22Rv1 (cell line): ENCODE measurements around the gene BEST4.

Source experiments
- H3K27ac ChIP-seq: fragments of 450-650 bp; 2 replicates; pipeline ENCODE4 v1.5.1; 2017
- ZFX ChIP-seq: fragments of 450-650 bp; IDR thresholded peaks from 2 replicates; pipeline ENCODE4 v1.6.1; 2017; ENCODE audit warnings: antibody characterized with exemption, borderline replicate concordance
- TF ChIP-seq, protein P1 (sequence below): fragments of 450-650 bp; IDR thresholded peaks from 2 replicates; pipeline ENCODE4 v1.5.1; 2017; ENCODE audit warnings: mild to moderate bottlenecking

The BEST4 gene

DNA sequence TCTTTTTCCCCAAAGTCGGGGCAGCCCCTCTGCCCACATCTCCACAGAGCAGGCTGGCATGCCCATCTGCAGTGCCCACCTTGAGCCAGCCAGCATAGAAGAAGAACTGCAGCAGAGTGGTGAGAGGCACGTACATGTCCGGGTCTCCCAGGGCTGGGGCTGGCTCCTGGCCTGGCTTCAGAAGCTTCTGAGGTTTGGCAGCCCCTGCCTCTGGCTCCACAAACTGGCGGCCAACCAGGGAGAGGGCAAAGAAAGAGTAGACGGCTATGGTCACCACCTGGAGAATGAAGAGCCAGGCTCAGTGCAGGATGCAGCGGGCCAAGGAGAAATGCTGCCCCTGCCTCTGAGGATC is 3.0 kb downstream of the BEST4 start:
- H3K27ac ChIP-seq, result no peak overlapping the region
- no peak for TF ChIP-seq ZFX
- TF ChIP-seq, protein P1, sequence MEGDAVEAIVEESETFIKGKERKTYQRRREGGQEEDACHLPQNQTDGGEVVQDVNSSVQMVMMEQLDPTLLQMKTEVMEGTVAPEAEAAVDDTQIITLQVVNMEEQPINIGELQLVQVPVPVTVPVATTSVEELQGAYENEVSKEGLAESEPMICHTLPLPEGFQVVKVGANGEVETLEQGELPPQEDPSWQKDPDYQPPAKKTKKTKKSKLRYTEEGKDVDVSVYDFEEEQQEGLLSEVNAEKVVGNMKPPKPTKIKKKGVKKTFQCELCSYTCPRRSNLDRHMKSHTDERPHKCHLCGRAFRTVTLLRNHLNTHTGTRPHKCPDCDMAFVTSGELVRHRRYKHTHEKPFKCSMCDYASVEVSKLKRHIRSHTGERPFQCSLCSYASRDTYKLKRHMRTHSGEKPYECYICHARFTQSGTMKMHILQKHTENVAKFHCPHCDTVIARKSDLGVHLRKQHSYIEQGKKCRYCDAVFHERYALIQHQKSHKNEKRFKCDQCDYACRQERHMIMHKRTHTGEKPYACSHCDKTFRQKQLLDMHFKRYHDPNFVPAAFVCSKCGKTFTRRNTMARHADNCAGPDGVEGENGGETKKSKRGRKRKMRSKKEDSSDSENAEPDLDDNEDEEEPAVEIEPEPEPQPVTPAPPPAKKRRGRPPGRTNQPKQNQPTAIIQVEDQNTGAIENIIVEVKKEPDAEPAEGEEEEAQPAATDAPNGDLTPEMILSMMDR, result no peak

DNA sequence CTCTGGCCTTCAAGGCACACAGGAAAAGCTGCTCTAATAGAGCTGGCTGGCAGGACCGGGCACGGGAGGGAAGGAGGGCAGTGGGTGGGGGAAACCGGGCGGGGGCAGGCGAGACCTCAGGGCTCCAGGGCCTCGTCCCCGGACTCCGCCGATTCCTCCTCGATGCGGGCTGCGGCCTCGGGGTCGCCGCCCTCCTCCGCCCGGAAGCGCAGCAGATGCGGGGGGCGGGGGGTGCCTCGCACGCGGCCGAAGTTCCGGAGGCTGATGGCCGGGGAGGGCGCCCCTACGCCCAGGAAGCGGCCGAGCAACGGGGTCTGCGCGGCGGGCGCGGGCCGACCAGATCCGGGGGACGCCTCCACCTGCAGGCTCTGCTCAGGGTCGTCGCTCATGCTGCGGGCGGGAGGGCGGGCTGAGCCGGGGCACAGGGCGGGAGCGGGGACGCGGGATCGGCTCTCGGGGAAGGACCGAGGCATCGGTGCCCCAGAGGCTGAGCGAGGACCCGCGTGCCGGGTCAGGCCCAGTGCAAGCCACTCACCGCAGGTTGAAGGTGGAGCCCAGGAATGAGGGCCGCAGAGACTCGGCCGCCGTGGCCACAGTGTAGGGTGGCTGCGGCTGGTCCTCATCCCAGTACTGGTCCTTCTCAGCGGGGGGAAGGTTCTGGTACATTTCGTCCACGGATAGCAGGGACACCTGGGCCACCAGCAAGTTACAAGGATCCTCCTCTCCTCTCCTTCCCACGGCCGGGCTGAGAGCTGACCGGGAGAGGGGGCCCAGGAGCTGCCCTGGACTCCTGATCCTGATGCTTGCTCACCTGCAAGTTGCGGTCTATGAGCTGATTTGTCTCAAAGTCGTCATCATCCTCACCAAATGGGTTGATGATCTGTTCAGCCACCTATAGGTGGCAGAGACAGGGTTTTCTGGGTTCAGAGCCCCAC is 3.6 kb downstream of the BEST4 start:
- TF ChIP-seq, protein P1, result no peak
- TF ChIP-seq ZFX, result no peak
- H3K27ac ChIP-seq, result no peak overlapping the region

DNA sequence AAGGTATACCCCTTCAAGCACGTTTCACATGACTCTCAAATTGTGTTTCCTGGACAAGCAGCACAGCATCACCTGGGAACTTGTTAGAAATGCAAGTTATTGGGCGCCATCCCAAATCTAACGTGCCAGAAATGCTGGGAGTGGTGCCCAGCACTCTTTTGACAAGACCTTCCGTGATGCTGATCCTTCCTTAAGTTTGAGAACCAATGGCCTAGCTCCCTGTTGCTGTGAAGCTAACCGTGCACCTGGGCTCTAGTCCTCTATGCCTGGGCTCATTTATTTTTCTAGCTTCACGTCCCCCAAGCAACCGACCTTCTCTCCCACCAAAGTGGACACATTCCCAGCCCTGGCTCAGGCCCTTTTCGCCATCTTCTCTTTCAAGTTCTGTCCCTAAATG is 4.3 kb downstream of the BEST4 start:
- no peak overlapping the region for H3K27ac ChIP-seq
- TF ChIP-seq, protein P1, result no peak
- no peak for TF ChIP-seq ZFX

DNA sequence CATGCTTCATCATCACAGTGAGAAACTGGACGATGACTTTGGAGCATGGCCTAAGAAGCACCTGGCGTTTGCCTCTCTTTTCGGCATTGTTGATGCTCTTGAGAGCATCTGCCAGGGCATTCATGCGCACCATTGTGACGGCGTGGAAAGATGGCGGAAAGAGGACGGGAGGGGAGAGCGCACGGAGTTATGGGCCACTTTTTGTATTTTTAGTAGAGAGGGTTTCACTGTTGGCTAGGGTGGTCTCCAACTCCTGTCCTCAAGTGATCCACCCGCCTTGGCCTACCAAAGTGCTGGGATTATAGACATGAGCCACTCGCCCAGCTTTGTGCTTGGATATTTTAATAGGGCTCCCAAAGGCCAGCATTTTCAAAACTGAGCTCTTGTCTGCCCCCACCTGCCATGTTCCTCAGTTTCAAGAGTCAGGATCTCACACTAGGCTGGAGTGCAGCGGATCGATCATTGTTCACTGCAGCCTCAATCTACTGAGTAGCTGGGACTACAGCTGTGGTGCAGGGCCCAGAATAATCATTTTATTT is 7.3 kb downstream of the BEST4 start:
- no peak for TF ChIP-seq ZFX
- TF ChIP-seq, protein P1, result no peak

DNA sequence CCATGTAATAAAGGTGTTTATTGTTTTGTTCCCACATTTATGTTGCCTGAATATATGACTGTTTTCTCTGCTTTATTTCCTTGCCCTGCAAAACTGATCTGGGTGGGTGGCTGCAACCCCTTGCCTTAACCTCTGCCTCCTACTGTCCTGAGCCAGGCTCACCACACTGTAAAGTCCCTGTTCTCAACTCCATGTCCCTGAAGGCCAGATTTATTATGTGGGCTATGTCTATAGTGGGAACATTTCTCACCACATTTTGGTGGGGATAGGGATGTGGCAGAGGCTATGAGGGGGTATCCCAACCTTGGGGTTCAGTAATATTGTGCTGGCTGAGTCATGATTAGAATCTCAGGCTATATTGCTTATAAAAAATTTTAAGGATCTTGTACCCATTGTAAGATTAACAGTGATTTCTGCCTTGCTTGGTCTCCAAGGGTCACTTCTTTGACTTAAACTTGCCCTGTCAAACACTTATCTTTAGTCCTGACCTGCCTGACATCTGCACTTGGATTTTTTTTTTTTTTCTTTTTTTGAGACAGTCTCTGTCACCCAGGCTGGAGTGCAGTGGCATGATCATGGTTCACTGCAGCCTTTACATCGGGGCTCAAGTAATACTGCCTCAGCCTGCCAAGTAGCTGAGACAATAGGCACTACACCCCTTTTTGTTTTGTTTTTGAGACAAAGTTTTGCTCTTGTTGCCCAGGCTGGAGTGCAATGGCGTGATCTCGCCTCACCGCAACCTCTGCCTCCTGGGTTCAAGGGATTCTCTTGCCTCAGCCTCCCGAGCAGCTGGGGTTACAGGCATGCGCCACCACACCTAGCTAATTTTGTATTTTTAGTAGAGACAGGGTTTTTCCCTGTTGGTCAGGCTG is 9.0 kb downstream of the BEST4 start:
- TF ChIP-seq, protein P1, result no peak
- TF ChIP-seq ZFX, result no peak
- H3K27ac ChIP-seq, result peak overlapping the region; percentile 92

More for the DNA sequence above, 7.3 kb downstream of the BEST4 start:
- peak overlapping the region; percentile 8; the same call in 1 of the 2 replicates for H3K27ac ChIP-seq

DNA sequence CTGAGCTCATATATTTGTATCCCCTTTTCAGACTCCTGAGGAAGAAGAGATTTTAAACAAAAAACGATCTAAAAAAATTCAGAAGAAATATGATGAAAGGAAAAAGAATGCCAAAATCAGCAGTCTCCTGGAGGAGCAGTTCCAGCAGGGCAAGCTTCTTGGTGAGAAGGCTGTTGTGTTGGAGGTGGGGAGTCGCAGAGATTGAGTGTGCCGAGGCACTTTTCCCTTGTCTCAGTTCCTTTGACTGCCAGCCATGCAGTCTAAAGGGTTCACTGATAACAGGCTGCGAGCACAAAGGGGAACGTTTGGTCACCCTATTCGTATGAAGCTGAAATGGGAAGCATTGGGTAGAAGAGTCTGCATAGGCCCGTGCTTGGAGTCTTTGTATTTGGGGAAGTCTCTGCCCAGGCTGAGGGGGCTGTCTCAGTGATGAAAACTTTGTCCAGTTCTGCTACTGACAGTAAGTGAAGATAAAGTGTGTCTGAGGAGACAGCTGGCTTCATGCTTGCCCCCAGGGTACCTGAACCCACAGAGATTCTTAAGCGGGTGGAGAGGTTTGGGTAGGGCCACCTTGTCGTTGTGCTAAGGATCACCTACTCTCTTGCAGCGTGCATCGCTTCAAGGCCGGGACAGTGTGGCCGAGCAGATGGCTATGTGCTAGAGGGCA is 9.9 kb downstream of the BEST4 start:
- H3K27ac ChIP-seq, result peak overlapping the region; percentile 92
- no peak for TF ChIP-seq ZFX
- TF ChIP-seq, protein P1, result no peak
